C1 segment of cervical spinal cord (tissue), 14 donors: ENCODE data around the gene ATP13A2.
A peak's percentile ranks its signal among the peaks of the same experiment; 100 is the strongest.

Experiments
- DNase-seq, 14 donors: peaks; one replicate each; lab custom pipeline; 2025; lab: John Stamatoyannopoulos, UW

Gene ATP13A2

GRCh38 chr1:17011439-17012307, at the start of gene ATP13A2:
Gene ATP13A2 (minus strand): TSS chr1:17011928. CDS start chr1:17011738, 190 bp downstream.
- DNase-seq: peak in 13 of 14 donors; percentile 10 to 89 (median 66)

GRCh38 chr1:17061486-17061885, 49.8 kb upstream of the ATP13A2 start:
- no peak for DNase-seq

- DNase-seq: peak in 1 of 14 donors; percentile 56
Observed at GRCh38 chr1:17060306-17060749, 48.6 kb upstream of the ATP13A2 start.

- DNase-seq: peak in 12 of 14 donors; percentile 34 to 74 (median 56)
Observed at GRCh38 chr1:17059391-17060305, 47.9 kb upstream of the ATP13A2 start.

- DNase-seq: no peak
Observed at GRCh38 chr1:17056551-17056950, 44.8 kb upstream of the ATP13A2 start.

GRCh38 chr1:17055801-17056200, 44.1 kb upstream of the ATP13A2 start:
- DNase-seq: no peak

GRCh38 chr1:17053685-17054410, 42.1 kb upstream of the ATP13A2 start, which contains the start of gene SDHB:
Gene SDHB (minus strand): TSS chr1:17054032. CDS start chr1:17054019, 13 bp downstream.
- peak; percentile 97 to 100 (median 99) for DNase-seq

- peak in 1 of 14 donors; percentile 46 for DNase-seq
Observed at GRCh38 chr1:17053086-17053684, 41.5 kb upstream of the ATP13A2 start.

GRCh38 chr1:17052641-17053040, 40.9 kb upstream of the ATP13A2 start:
- DNase-seq: no peak

- DNase-seq: no peak
Observed at GRCh38 chr1:17052038-17052437, 40.3 kb upstream of the ATP13A2 start.

GRCh38 chr1:17047924-17048323, 36.2 kb upstream of the ATP13A2 start:
- DNase-seq: no peak

GRCh38 chr1:17046334-17046657, 34.6 kb upstream of the ATP13A2 start:
- no peak for DNase-seq

GRCh38 chr1:17045634-17046333, 34.1 kb upstream of the ATP13A2 start:
- DNase-seq: peak in 1 of 14 donors; percentile 56

- DNase-seq: no peak
Observed at GRCh38 chr1:17045150-17045549, 33.4 kb upstream of the ATP13A2 start.

GRCh38 chr1:17043676-17044075, 31.9 kb upstream of the ATP13A2 start:
- no peak for DNase-seq

- no peak for DNase-seq
Observed at GRCh38 chr1:17040135-17040534, 28.4 kb upstream of the ATP13A2 start.

GRCh38 chr1:17039522-17039921, 27.8 kb upstream of the ATP13A2 start:
- no peak for DNase-seq

- no peak for DNase-seq
Observed at GRCh38 chr1:17033481-17033880, 21.8 kb upstream of the ATP13A2 start.

- no peak for DNase-seq
Observed at GRCh38 chr1:17032741-17033140, 21.0 kb upstream of the ATP13A2 start.

- no peak for DNase-seq
Observed at GRCh38 chr1:17031436-17031835, 19.7 kb upstream of the ATP13A2 start.
